GM12878 (cell line): ENCODE data around the gene IRAK3. TPM values are rescaled to one million over a fixed set of nuclear protein-coding genes. Genes with fewer than 3 reads are reported as not detected.

Source experiments
- ATAC-seq: fragments of 200-7000 bp; cut with Tn5 transposase; 3 replicates; pipeline ENCODE4 v1.9.1; 2020; ENCODE audit warnings: mild to moderate bottlenecking, moderate library complexity
- BruUV-seq: library from RNA; stranded (reverse); fragments of 400-500 nt; replicated peaks from 2 replicates; lab custom pipeline; 2021; lab: Mats Ljungman, UMichigan
- CTCF ChIA-PET: fragments of 300-600 bp; sonication (Branson Sonifier 250); formaldehyde crosslinking; extraction: SDS; loops from one replicate; lab custom pipeline; 2021; ENCODE audit warnings: inconsistent platforms; lab: Yijun Ruan, JAX
- POLR2A ChIA-PET: fragments of 350-600 bp; formaldehyde crosslinking; extraction: SDS; loops from one replicate; lab custom pipeline; 2021; ENCODE audit warnings: inconsistent platforms; lab: Charles Lee
- RAD21 ChIA-PET: fragments of 300-600 bp; sonication (Branson Sonifier 250); formaldehyde crosslinking; loops from one replicate; lab custom pipeline; 2023; ENCODE audit warnings: antibody characterized with exemption; ENCODE audit not compliant: unreplicated experiment; lab: Charles Lee
- SMC1A ChIA-PET: fragments of 300-600 bp; sonication (Branson Sonifier 250); formaldehyde crosslinking; loops from one replicate; lab custom pipeline; 2023; ENCODE audit not compliant: unreplicated experiment, uncharacterized antibody; lab: Charles Lee
- DNase-seq: peaks from one replicate; pipeline ENCODE4 v3.0.0-alpha.2; 2011; ENCODE audit warnings: low read depth, low spot score
- FAIRE-seq: peaks from 3 replicates; lab custom pipeline; 2011; peaks lifted over from hg19 to GRCh38; lab: Jason Lieb, UNC
- H2AFZ ChIP-seq: 2 replicates; pipeline ENCODE4 v1.6.0; 2011; ENCODE audit warnings: low read depth, low read length, control low read depth; ENCODE audit not compliant: control insufficient read depth
- H3K27ac ChIP-seq: 2 replicates; pipeline ENCODE4 v1.5.1; 2011; ENCODE audit warnings: control low read depth; ENCODE audit not compliant: control insufficient read depth, insufficient read depth
- H3K27me3 ChIP-seq, 2 experiments: replicated peaks in 1 of 2; 2 replicates each; pipeline versions ENCODE4 v1.6.0 to v1.6.1; 2011; ENCODE audit warnings: low read length in 1 of 2; ENCODE audit not compliant: control insufficient read depth in 2 of 2, insufficient read depth in 2 of 2
- H3K36me3 ChIP-seq, 2 experiments: 2 replicates each; pipeline ENCODE4 v1.5.1; 2011; ENCODE audit warnings: low read length in 1 of 2; ENCODE audit not compliant: control insufficient read depth in 2 of 2, insufficient read depth in 2 of 2
- H3K4me1 ChIP-seq: 2 replicates; pipeline ENCODE4 v1.6.1; 2011; ENCODE audit warnings: mild to moderate bottlenecking, low read length, moderate library complexity, mixed read lengths; ENCODE audit not compliant: control insufficient read depth, insufficient read depth
- H3K4me2 ChIP-seq: 2 replicates; pipeline ENCODE4 v1.6.0; 2011; ENCODE audit warnings: control low read depth; ENCODE audit not compliant: control insufficient read depth, insufficient read depth
- H3K4me3 ChIP-seq: fragments of 200-600 bp; sonication (generic); 2 replicates; pipeline ENCODE4 v1.5.1; 2016
- H3K79me2 ChIP-seq: 2 replicates; pipeline ENCODE4 v1.6.0; 2011; ENCODE audit warnings: low read length; ENCODE audit not compliant: control insufficient read depth, insufficient read depth
- H3K9ac ChIP-seq: 2 replicates; pipeline ENCODE4 v1.8.0; 2011; ENCODE audit warnings: low read length, control low read depth, mixed read lengths; ENCODE audit not compliant: control insufficient read depth, insufficient read depth
- H3K9me3 ChIP-seq: replicated peaks from 3 replicates; pipeline ENCODE4 v1.5.1; 2011; ENCODE audit warnings: mild to moderate bottlenecking, low read length; ENCODE audit not compliant: control insufficient read depth, insufficient read depth
- H4K20me1 ChIP-seq: 2 replicates; pipeline ENCODE4 v1.6.0; 2011; ENCODE audit not compliant: control insufficient read depth, insufficient read depth
- CBFB ChIP-seq: IDR thresholded peaks from 2 replicates; pipeline ENCODE4 v1.6.1; 2016; ENCODE audit warnings: antibody characterized with exemption, low read depth
- ETV6 ChIP-seq, 2 experiments: fragments of 450-650 bp in 1 of 2; IDR thresholded peaks in 1 of 2; conservative IDR thresholded peaks in 1 of 2; 2 replicates each; pipeline ENCODE4 v1.6.1; 2014; ENCODE audit warnings: antibody characterized with exemption in 1 of 2, borderline replicate concordance in 1 of 2, low read depth in 1 of 2, mild to moderate bottlenecking in 1 of 2, moderate library complexity in 1 of 2
- JUNB ChIP-seq: IDR thresholded peaks from 2 replicates; pipeline ENCODE4 v1.6.1; 2016; ENCODE audit warnings: antibody characterized with exemption, mild to moderate bottlenecking
- JUND ChIP-seq: IDR thresholded peaks from 2 replicates; pipeline ENCODE4 v1.6.1; 2012; ENCODE audit warnings: low read depth, mild to moderate bottlenecking, low read length, improper control_type of control experiment, moderate library complexity
- MTA3 ChIP-seq: IDR thresholded peaks from 2 replicates; pipeline ENCODE4 v1.6.1; 2012; ENCODE audit warnings: low read length, inconsistent platforms, borderline replicate concordance
- PAX8 ChIP-seq: fragments of 450-650 bp; IDR thresholded peaks from 2 replicates; pipeline ENCODE4 v1.6.1; 2017; ENCODE audit warnings: mild to moderate bottlenecking, moderate library complexity
- SRF ChIP-seq, 2 experiments: IDR thresholded peaks; 2 replicates each; pipeline ENCODE4 v1.6.1; 2011; ENCODE audit warnings: low read depth in 2 of 2, low read length in 2 of 2, mild to moderate bottlenecking in 1 of 2, moderate library complexity in 1 of 2
- SUPT20H ChIP-seq: IDR thresholded peaks from 2 replicates; pipeline ENCODE4 v1.6.1; 2011; ENCODE audit warnings: low read depth, mild to moderate bottlenecking, low read length, moderate library complexity, borderline replicate concordance; ENCODE audit not compliant: control insufficient read depth
- ZNF384 ChIP-seq: IDR thresholded peaks from 2 replicates; pipeline ENCODE4 v1.6.1; 2012; ENCODE audit warnings: low read depth, mild to moderate bottlenecking, low read length, improper control_type of control experiment, borderline replicate concordance
- WGBS: methylation state at CpG from one replicate; pipeline ENCODE4 v1.1.6; 2016; ENCODE audit warnings: low lambda C conversion rate; ENCODE audit not compliant: insufficient replicate concordance, insufficient coverage; ENCODE audit errors: missing lambda C conversion rate; 5-methylcytosine and 5-hydroxymethylcytosine counted together
- in situ Hi-C: fragments of 300-500 bp; cut with MboI; formaldehyde crosslinking; loops from 9 replicates; pipeline ENCODE4 v1.14.3; 2018; ENCODE audit warnings: mixed read lengths
- intact Hi-C: fragments of 100-400 bp; cut with micrococcal nuclease; formaldehyde crosslinking; loops from one replicate; pipeline ENCODE4 v1.14.2; 2022; ENCODE audit not compliant: unreplicated experiment
- polyA plus RNA-seq, 11 experiments: library from polyadenylated mRNA; depleted of rRNA in 4 of 11; unstranded in 6 of 11; stranded (reverse) in 5 of 11; fragments of >200 nt; fragmentation: Nextera tagmentation in 4 of 11; fragmentation: Illumina TruSeq in 1 of 11; extraction: Ambion mirVana in 4 of 11; extraction: Trizol in 1 of 11; gene quantifications; 1 replicate in 1 of 11; 2 replicates in 10 of 11; pipeline versions ENCODE4 v1.2.1 to v1.2.3, GENCODE V29; 2011 to 2016; ENCODE audit warnings: inconsistent platforms in 2 of 11, missing spikeins in 2 of 11, low read depth in 1 of 11
- total RNA-seq, 4 experiments: library from RNA; depleted of rRNA in 3 of 4; stranded (reverse); fragments of >200 nt in 3 of 4; fragmentation: Illumina TruSeq in 1 of 4; extraction: Trizol in 1 of 4; gene quantifications; 2 replicates each; pipeline versions ENCODE4 v1.2.1 to v1.2.3, GENCODE V29; 2013 to 2021
- TF ChIP-seq, protein P1 (sequence below): IDR thresholded peaks from 2 replicates; pipeline ENCODE4 v1.6.1; 2012; ENCODE audit warnings: improper control_type of control experiment, low read depth, low read length; ENCODE audit not compliant: insufficient replicate concordance
- TF ChIP-seq, protein P2 (sequence below): IDR thresholded peaks from 2 replicates; pipeline ENCODE4 v1.6.1; 2012; ENCODE audit warnings: low read length, inconsistent platforms
- TF ChIP-seq, protein P3 (sequence below): fragments of 450-650 bp; IDR thresholded peaks from 2 replicates; pipeline ENCODE4 v1.6.1; 2017; ENCODE audit warnings: mild to moderate bottlenecking, moderate library complexity

The IRAK3 gene
- total and polyA plus RNA-seq, 10 of the 15 experiments (the other 5 are each of a cell fraction or from before 2014, with no cell fraction given), result 1.4 to 14.1 (median 5.4) TPM

DNA sequence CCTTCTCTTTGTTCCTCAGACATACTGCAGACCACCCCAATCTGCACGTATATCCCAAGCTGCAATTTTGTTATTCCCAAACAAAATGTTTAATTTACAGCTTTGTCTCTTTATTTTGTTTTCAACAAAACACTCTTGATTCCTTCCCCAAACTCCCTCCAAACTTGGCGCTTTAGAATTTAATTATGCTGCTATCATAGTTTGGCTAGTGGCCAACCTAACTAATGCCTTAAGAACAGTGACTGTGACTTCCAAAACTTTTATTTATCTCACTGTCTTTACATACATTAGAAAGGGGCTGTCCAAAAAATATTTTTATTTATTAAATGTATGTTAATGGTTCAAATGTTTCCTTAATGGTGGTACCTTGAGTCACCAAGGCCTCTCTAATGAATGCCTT lies 26.3 kb upstream of the IRAK3 start (continued):
- TF ChIP-seq, protein P1, sequence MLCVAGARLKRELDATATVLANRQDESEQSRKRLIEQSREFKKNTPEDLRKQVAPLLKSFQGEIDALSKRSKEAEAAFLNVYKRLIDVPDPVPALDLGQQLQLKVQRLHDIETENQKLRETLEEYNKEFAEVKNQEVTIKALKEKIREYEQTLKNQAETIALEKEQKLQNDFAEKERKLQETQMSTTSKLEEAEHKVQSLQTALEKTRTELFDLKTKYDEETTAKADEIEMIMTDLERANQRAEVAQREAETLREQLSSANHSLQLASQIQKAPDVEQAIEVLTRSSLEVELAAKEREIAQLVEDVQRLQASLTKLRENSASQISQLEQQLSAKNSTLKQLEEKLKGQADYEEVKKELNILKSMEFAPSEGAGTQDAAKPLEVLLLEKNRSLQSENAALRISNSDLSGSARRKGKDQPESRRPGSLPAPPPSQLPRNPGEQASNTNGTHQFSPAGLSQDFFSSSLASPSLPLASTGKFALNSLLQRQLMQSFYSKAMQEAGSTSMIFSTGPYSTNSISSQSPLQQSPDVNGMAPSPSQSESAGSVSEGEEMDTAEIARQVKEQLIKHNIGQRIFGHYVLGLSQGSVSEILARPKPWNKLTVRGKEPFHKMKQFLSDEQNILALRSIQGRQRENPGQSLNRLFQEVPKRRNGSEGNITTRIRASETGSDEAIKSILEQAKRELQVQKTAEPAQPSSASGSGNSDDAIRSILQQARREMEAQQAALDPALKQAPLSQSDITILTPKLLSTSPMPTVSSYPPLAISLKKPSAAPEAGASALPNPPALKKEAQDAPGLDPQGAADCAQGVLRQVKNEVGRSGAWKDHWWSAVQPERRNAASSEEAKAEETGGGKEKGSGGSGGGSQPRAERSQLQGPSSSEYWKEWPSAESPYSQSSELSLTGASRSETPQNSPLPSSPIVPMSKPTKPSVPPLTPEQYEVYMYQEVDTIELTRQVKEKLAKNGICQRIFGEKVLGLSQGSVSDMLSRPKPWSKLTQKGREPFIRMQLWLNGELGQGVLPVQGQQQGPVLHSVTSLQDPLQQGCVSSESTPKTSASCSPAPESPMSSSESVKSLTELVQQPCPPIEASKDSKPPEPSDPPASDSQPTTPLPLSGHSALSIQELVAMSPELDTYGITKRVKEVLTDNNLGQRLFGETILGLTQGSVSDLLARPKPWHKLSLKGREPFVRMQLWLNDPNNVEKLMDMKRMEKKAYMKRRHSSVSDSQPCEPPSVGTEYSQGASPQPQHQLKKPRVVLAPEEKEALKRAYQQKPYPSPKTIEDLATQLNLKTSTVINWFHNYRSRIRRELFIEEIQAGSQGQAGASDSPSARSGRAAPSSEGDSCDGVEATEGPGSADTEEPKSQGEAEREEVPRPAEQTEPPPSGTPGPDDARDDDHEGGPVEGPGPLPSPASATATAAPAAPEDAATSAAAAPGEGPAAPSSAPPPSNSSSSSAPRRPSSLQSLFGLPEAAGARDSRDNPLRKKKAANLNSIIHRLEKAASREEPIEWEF, result no peak

DNA sequence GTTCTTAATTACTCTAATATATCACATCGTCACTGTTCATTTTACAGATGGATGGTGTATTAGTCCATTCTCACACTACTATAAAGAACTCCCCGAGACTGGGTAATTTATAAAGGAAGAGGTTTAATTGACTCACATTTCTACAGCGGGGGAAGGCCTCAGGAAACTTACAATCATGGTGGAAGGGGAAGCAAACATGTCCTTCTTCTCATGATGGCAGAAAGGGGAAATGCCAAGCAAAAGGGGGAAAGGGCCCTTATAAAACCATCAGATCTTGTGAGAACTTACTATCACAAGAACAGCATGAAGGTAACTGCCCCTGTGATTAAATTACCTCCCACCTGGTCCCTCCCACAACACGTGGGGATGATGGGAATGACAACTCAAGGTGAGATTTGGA lies 25.7 kb upstream of the IRAK3 start:
- H3K4me2 ChIP-seq, result no peak overlapping the region
- no peak overlapping the region for H3K27ac ChIP-seq
- intact Hi-C loops, result loop anchor here (10.0 kb wide), 1 partner anchor 1758 kb away; the partner anchor contains the start of gene XPOT
- H3K79me2 ChIP-seq, result peaks cover 45% of the 10 kb centered on the region
- no peak for FAIRE-seq
- BruUV-seq, result no TSS peak
- ChIA-PET RAD21 (no interaction called here), SMC1A (no interaction called here), POLR2A (no interaction called here), CTCF (no interaction called here)
- 80% methylated on average over 4 of the region's 4 CpGs for WGBS
- no peak overlapping the region for H3K9ac ChIP-seq
- no peak overlapping the region for H3K4me3 ChIP-seq
- H3K36me3 ChIP-seq, result peaks cover 0 to 6% of the 10 kb centered on the region in 2 experiments
- no peaks in the 10 kb centered on the region for H3K27me3 ChIP-seq
- ATAC-seq, result no peak
- H2AFZ ChIP-seq, result no peak overlapping the region
- no peaks in the 10 kb centered on the region for H4K20me1 ChIP-seq
- no peak for DNase-seq
- H3K9me3 ChIP-seq, result peaks cover 22% of the 10 kb centered on the region
- in situ Hi-C loops, result no loop called here
- no peaks in the 10 kb centered on the region for H3K4me1 ChIP-seq
- TF ChIP-seq ETV6 (conservative IDR thresholded peaks at IDR 0.05 in 1 of 2, IDR thresholded peaks at IDR 0.05 in 1 of 2; ENCODE audit: borderline replicate concordance in 1 of 2, low read depth in 1 of 2) (no peak), SUPT20H (no peak), ZNF384 (no peak), CBFB (no peak), JUNB (no peak), JUND (no peak), MTA3 (no peak), PAX8 (no peak), SRF (IDR thresholded peaks at IDR 0.05; ENCODE audit: low read depth in 2 of 2, low read length in 2 of 2) (no peak)
- TF ChIP-seq, protein P2, sequence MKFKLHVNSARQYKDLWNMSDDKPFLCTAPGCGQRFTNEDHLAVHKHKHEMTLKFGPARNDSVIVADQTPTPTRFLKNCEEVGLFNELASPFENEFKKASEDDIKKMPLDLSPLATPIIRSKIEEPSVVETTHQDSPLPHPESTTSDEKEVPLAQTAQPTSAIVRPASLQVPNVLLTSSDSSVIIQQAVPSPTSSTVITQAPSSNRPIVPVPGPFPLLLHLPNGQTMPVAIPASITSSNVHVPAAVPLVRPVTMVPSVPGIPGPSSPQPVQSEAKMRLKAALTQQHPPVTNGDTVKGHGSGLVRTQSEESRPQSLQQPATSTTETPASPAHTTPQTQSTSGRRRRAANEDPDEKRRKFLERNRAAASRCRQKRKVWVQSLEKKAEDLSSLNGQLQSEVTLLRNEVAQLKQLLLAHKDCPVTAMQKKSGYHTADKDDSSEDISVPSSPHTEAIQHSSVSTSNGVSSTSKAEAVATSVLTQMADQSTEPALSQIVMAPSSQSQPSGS, result no peak
- TF ChIP-seq, protein P3, sequence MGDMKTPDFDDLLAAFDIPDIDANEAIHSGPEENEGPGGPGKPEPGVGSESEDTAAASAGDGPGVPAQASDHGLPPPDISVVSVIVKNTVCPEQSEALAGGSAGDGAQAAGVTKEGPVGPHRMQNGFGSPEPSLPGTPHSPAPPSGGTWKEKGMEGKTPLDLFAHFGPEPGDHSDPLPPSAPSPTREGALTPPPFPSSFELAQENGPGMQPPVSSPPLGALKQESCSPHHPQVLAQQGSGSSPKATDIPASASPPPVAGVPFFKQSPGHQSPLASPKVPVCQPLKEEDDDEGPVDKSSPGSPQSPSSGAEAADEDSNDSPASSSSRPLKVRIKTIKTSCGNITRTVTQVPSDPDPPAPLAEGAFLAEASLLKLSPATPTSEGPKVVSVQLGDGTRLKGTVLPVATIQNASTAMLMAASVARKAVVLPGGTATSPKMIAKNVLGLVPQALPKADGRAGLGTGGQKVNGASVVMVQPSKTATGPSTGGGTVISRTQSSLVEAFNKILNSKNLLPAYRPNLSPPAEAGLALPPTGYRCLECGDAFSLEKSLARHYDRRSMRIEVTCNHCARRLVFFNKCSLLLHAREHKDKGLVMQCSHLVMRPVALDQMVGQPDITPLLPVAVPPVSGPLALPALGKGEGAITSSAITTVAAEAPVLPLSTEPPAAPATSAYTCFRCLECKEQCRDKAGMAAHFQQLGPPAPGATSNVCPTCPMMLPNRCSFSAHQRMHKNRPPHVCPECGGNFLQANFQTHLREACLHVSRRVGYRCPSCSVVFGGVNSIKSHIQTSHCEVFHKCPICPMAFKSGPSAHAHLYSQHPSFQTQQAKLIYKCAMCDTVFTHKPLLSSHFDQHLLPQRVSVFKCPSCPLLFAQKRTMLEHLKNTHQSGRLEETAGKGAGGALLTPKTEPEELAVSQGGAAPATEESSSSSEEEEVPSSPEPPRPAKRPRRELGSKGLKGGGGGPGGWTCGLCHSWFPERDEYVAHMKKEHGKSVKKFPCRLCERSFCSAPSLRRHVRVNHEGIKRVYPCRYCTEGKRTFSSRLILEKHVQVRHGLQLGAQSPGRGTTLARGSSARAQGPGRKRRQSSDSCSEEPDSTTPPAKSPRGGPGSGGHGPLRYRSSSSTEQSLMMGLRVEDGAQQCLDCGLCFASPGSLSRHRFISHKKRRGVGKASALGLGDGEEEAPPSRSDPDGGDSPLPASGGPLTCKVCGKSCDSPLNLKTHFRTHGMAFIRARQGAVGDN, result no peak
